ENCODE measurements around the gene DNAJC6.

DNAJC6 gene

GRCh38 chr1:65344171-65344814, 35.0 kb downstream of the DNAJC6 start:
- Histone ChIP-seq H4K20me1 (no peaks in the 10 kb centered on the region), H3K27me3 (no peaks in the 10 kb centered on the region), H3K4me1 (no peaks in the 10 kb centered on the region), H3K27ac (no peak overlapping the region), H3K9ac (no peak overlapping the region), H3K36me3 (no peaks in the 10 kb centered on the region), H3K4me2 (no peak overlapping the region), H3K9me3 (no peaks in the 10 kb centered on the region), H3K4me3 (no peak overlapping the region)
- no peak for TF ChIP-seq Cebpa-rat (IDR thresholded peaks at IDR 0.05)

- no peaks in the 10 kb centered on the region for H4K20me1 ChIP-seq
- no peak overlapping the region for H3K4me3 ChIP-seq
- H3K4me2 ChIP-seq: no peak overlapping the region
- H3K36me3 ChIP-seq: no peaks in the 10 kb centered on the region
- TF ChIP-seq Cebpa-rat (IDR thresholded peaks at IDR 0.05): no peak
- H3K4me1 ChIP-seq: no peaks in the 10 kb centered on the region
- H3K27ac ChIP-seq: no peak overlapping the region
- H3K9me3 ChIP-seq: no peaks in the 10 kb centered on the region
- H3K27me3 ChIP-seq: no peaks in the 10 kb centered on the region
- no peak overlapping the region for H3K9ac ChIP-seq
These were observed 36.8 kb downstream of the DNAJC6 start for GRCh38 chr1:65346190-65346589.

- H3K4me3 ChIP-seq: no peak overlapping the region
- no peaks in the 10 kb centered on the region for H3K9me3 ChIP-seq
- H3K4me2 ChIP-seq: no peak overlapping the region
- H3K27ac ChIP-seq: no peak overlapping the region
- H3K9ac ChIP-seq: no peak overlapping the region
- no peaks in the 10 kb centered on the region for H3K4me1 ChIP-seq
- no peaks in the 10 kb centered on the region for H3K36me3 ChIP-seq
- H4K20me1 ChIP-seq: no peaks in the 10 kb centered on the region
- no peak for TF ChIP-seq Cebpa-rat (IDR thresholded peaks at IDR 0.05)
- H3K27me3 ChIP-seq: no peaks in the 10 kb centered on the region
These were observed 45.8 kb downstream of the DNAJC6 start for GRCh38 chr1:65355031-65355712.

- Histone ChIP-seq H3K4me3 (no peak overlapping the region), H3K36me3 (no peaks in the 10 kb centered on the region), H3K9ac (no peak overlapping the region), H3K27ac (no peak overlapping the region), H3K4me2 (no peak overlapping the region), H4K20me1 (no peaks in the 10 kb centered on the region), H3K27me3 (no peaks in the 10 kb centered on the region), H3K4me1 (no peaks in the 10 kb centered on the region), H3K9me3 (no peaks in the 10 kb centered on the region)
- no peak for TF ChIP-seq Cebpa-rat (IDR thresholded peaks at IDR 0.05)
These were observed 48.1 kb downstream of the DNAJC6 start for GRCh38 chr1:65357291-65357960.

- no peak for TF ChIP-seq Cebpa-rat (IDR thresholded peaks at IDR 0.05)
- Histone ChIP-seq H3K36me3 (no peaks in the 10 kb centered on the region), H3K4me3 (no peak overlapping the region), H3K27ac (no peak overlapping the region), H3K9ac (no peak overlapping the region), H3K9me3 (no peaks in the 10 kb centered on the region), H3K27me3 (no peaks in the 10 kb centered on the region), H3K4me2 (no peak overlapping the region), H4K20me1 (no peaks in the 10 kb centered on the region), H3K4me1 (no peaks in the 10 kb centered on the region)
These were observed 50.5 kb downstream of the DNAJC6 start for GRCh38 chr1:65359888-65360287.

- H4K20me1 ChIP-seq: no peaks in the 10 kb centered on the region
- no peak overlapping the region for H3K9ac ChIP-seq
- no peaks in the 10 kb centered on the region for H3K36me3 ChIP-seq
- no peak for TF ChIP-seq Cebpa-rat (IDR thresholded peaks at IDR 0.05)
- no peaks in the 10 kb centered on the region for H3K27me3 ChIP-seq
- no peak overlapping the region for H3K4me2 ChIP-seq
- H3K27ac ChIP-seq: no peak overlapping the region
- no peak overlapping the region for H3K4me3 ChIP-seq
- H3K4me1 ChIP-seq: no peaks in the 10 kb centered on the region
- H3K9me3 ChIP-seq: no peaks in the 10 kb centered on the region
These were observed 51.3 kb downstream of the DNAJC6 start for GRCh38 chr1:65360648-65361047.

GRCh38 chr1:65362545-65362944, 53.2 kb downstream of the DNAJC6 start:
- Histone ChIP-seq H3K36me3 (no peaks in the 10 kb centered on the region), H3K9me3 (no peaks in the 10 kb centered on the region), H3K4me1 (no peaks in the 10 kb centered on the region), H3K4me3 (no peak overlapping the region), H3K27me3 (no peaks in the 10 kb centered on the region), H4K20me1 (no peaks in the 10 kb centered on the region), H3K9ac (no peak overlapping the region), H3K4me2 (no peak overlapping the region), H3K27ac (no peak overlapping the region)
- no peak for TF ChIP-seq Cebpa-rat (IDR thresholded peaks at IDR 0.05)

GRCh38 chr1:65363484-65363883, 54.1 kb downstream of the DNAJC6 start:
- no peak for TF ChIP-seq Cebpa-rat (IDR thresholded peaks at IDR 0.05)

GRCh38 chr1:65368403-65368802, 59.1 kb downstream of the DNAJC6 start:
- no peak overlapping the region for H3K9ac ChIP-seq
- no peak overlapping the region for H3K27ac ChIP-seq
- H3K36me3 ChIP-seq: no peaks in the 10 kb centered on the region
- H3K4me2 ChIP-seq: no peak overlapping the region
- H3K4me3 ChIP-seq: no peak overlapping the region
- no peaks in the 10 kb centered on the region for H3K27me3 ChIP-seq
- H3K4me1 ChIP-seq: no peaks in the 10 kb centered on the region
- TF ChIP-seq Cebpa-rat (IDR thresholded peaks at IDR 0.05): no peak
- no peaks in the 10 kb centered on the region for H3K9me3 ChIP-seq
- H4K20me1 ChIP-seq: no peaks in the 10 kb centered on the region

More at GRCh38 chr1:65363484-65363883, 54.1 kb downstream of the DNAJC6 start:
- H4K20me1 ChIP-seq: no peaks in the 10 kb centered on the region
- H3K27ac ChIP-seq: no peak overlapping the region
- no peaks in the 10 kb centered on the region for H3K9me3 ChIP-seq
- no peak overlapping the region for H3K9ac ChIP-seq
- no peaks in the 10 kb centered on the region for H3K36me3 ChIP-seq
- no peaks in the 10 kb centered on the region for H3K4me1 ChIP-seq
- no peak overlapping the region for H3K4me2 ChIP-seq
- no peaks in the 10 kb centered on the region for H3K27me3 ChIP-seq
- no peak overlapping the region for H3K4me3 ChIP-seq

GRCh38 chr1:65371544-65371943, 62.2 kb downstream of the DNAJC6 start:
- no peak for TF ChIP-seq Cebpa-rat (IDR thresholded peaks at IDR 0.05)
- no peaks in the 10 kb centered on the region for H3K4me1 ChIP-seq
- no peaks in the 10 kb centered on the region for H4K20me1 ChIP-seq

More at GRCh38 chr1:65371544-65371943, 62.2 kb downstream of the DNAJC6 start:
- H3K4me3 ChIP-seq: no peak overlapping the region
- H3K4me2 ChIP-seq: no peak overlapping the region
- H3K27me3 ChIP-seq: no peaks in the 10 kb centered on the region
- H3K9me3 ChIP-seq: no peaks in the 10 kb centered on the region
- no peak overlapping the region for H3K27ac ChIP-seq
- H3K9ac ChIP-seq: no peak overlapping the region
- H3K36me3 ChIP-seq: no peaks in the 10 kb centered on the region

All from BLaER1 (cell line).